Embryonic facial prominence (tissue), 1 donor: ENCODE results near the gene COL4A3.

Source experiments
- DNase-seq: peaks from one replicate; pipeline ENCODE4 v3.0.0-alpha.2; 2016; ENCODE audit errors: extremely low spot score

Gene COL4A3

GRCh38 chr2:227163998-227164762 is at the start of gene COL4A3, which contains the start of gene COL4A4:
Gene COL4A3 (plus strand): TSS chr2:227164624. CDS start chr2:227164727, 103 bp downstream.
Gene COL4A4 (minus strand): TSS chr2:227164205. CDS start chr2:227147483, 16,722 bp downstream.
- DNase-seq: no peak

DNA sequence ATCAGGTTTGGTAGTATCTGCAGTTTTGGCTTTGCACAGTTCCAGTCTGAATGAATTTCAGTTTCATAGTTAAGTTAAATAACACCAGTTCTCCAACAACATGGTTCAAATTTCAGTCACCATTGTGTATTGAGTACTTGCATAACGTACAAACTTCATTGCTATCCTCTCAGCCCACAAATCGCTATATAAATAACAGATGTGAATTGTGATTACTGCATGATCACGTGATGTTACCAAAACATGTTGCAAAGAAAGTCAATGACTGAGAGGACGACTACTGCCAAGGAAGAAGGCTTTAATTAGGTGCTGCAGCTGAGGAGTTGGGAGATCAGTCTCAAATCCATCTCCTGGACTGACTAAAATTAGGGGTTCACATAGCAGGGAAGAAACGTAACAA is 48.7 kb upstream of the COL4A3 start:
- peak; percentile 33 for DNase-seq

DNA sequence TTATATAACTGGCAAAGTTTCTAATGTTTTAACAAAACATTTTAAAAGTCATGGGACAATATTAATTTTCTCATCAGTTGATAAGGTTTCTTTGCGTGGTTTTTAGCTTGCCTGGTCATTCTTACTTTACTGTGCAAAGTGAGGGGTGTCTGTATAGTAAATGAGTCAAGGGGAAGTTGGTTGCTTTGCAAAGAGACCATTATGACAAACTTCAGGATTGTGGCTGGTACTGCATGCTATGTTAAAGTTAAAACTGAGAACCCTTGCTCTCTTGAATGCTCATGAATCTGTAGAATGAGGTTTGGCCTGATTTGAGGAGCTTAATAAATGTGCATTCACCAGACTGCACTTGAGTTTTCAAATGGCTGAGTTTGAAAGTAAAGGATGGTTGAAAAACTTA is 47.4 kb upstream of the COL4A3 start:
- no peak for DNase-seq

- no peak for DNase-seq
Observed at GRCh38 chr2:227117852-227118251, 46.6 kb upstream of the COL4A3 start.

DNA sequence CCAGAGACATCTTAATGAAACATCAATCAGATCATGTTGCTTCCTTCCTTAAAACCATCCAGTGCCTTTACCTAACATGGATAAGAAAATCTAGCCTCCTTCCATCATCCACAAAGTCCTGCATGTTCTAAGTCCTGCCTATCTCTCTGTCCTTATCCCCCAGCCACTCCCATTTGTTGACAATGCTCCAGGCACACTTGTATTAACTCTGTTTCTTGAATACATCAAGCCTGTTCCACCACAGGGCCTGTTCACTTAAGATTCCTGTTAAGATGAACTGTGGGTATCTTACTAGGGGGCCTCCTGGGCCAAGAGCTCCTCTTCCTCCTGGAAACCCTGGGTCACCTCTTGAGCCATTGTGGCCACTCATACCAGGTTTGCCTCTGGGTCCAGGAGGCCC is 46.1 kb upstream of the COL4A3 start:
- DNase-seq: no peak

GRCh38 chr2:227123697-227124096 is 40.7 kb upstream of the COL4A3 start:
- DNase-seq: no peak

DNA sequence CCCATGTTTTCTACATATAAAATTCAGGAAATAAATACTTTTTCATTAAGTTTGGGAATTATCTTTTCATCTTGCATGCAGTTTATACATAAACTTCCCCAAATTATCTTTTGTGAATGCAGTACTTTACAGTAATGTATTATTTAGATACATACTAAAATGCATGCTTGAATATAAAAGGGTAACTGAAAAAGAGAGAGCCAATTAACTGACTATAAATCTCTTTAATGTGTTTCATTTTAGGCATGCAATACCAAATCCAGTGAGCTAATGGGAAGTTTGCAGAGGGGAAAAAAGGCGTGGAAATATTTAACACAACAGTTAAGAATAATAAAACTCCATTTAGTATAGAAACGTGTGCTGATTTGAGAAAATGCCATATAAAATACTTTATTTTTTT is 39.6 kb upstream of the COL4A3 start:
- DNase-seq: no peak

- no peak for DNase-seq
Observed at GRCh38 chr2:227125506-227125905, 38.9 kb upstream of the COL4A3 start.

- no peak for DNase-seq
Observed at GRCh38 chr2:227127201-227127600, 37.2 kb upstream of the COL4A3 start.

- DNase-seq: no peak
Observed at GRCh38 chr2:227130636-227131035, 33.8 kb upstream of the COL4A3 start.

DNA sequence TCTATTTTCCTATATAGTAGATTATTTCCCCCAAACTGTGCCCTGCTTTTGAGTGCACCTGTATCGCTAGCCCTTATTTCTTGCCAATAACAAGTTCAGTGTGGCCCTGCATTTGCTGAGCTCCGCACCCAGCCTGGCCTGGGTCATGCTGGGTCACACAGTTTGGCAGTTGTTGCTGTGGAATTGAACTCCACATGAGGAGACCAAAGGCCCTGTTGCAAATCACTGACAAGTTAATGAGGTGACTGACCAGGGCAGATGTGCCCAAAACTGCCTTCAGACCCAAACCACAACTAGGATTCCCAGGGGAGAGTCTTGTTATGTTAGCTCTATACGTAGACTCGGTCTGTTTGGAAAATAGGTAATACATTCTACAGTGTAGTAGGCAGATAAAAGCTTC is 31.4 kb upstream of the COL4A3 start:
- DNase-seq: no peak

DNA sequence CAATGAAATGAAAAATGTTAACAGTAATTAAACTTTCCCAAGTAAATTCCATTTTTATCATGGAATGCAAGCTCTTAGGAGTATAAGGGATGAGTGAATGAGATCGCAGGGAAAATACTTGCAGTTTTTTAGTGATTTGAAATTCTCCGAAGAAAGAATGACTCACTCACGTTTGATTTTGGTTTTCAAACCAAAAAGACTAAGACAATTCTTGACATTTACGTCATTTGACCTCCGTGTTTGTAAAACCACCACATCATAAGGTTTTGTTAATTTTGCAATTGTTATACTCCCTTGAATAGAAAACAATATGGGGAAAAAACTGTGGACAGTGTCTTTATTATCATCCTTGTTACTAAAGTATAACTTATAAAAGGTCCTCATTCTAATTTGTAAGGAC is 29.8 kb upstream of the COL4A3 start:
- no peak for DNase-seq

DNA sequence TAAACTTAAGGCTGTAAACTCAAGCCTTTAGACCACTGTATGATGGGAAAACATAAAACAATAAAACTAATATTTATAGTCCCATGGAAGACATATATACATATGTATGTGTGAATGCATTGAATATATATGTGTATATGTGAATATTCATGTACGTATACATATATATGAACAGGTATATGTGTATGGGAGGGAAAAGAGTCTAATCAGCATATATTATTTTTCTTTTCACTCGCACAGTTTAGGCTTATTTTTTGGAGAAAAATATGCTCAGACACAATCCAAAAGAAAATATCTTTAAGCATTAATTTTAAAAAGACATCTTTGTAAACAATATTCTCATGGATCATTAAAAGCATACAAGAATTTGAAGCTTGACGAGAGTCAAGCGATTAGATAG is 23.1 kb upstream of the COL4A3 start:
- no peak for DNase-seq

DNA sequence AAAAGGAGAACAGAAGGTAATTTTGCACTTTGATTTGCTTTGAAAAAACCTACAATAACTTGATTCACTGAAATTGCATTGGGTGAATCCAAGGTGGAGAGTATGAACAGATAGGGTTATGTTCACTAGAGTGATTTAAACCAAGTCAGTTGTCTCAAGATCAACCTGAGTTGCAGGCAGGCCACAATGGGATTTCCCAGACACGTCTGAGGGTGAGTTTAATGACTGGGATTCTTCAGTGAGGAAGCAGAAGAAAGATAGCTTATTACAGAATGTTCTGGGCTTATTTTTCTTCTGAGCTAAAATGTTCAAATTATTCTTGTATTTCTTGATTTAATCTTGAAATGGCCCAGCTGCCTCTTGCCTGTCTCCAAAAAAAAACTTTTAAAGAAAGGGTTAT is 20.5 kb upstream of the COL4A3 start:
- no peak for DNase-seq

- no peak for DNase-seq
Observed at GRCh38 chr2:227146456-227146855, 18.0 kb upstream of the COL4A3 start.

- no peak for DNase-seq
Observed at GRCh38 chr2:227147023-227147422, 17.4 kb upstream of the COL4A3 start.

GRCh38 chr2:227148106-227148505 is 16.3 kb upstream of the COL4A3 start:
- no peak for DNase-seq

GRCh38 chr2:227150222-227150936 is 14.0 kb upstream of the COL4A3 start:
- DNase-seq: no peak

- DNase-seq: no peak
Observed at GRCh38 chr2:227152093-227152766, 12.2 kb upstream of the COL4A3 start.

DNA sequence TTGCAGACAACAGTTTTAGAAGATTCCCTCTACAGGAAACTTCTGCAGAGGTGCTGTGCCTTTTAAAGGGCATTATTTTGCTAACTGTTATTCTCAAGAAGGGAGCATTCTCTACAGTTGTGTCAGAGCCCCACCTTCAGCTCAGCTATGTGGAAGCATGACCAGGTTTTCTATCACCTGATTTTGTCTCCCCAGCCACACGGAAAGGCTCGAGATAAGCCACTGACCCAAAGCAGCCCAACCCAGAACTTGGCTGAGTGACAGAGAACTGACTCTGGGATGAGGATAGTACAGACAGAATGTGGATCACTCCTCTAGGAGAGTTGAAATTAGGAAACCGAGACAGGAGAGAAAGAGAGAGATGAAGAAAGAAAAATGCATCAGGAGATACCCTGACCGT is 11.1 kb upstream of the COL4A3 start:
- DNase-seq: no peak

DNA sequence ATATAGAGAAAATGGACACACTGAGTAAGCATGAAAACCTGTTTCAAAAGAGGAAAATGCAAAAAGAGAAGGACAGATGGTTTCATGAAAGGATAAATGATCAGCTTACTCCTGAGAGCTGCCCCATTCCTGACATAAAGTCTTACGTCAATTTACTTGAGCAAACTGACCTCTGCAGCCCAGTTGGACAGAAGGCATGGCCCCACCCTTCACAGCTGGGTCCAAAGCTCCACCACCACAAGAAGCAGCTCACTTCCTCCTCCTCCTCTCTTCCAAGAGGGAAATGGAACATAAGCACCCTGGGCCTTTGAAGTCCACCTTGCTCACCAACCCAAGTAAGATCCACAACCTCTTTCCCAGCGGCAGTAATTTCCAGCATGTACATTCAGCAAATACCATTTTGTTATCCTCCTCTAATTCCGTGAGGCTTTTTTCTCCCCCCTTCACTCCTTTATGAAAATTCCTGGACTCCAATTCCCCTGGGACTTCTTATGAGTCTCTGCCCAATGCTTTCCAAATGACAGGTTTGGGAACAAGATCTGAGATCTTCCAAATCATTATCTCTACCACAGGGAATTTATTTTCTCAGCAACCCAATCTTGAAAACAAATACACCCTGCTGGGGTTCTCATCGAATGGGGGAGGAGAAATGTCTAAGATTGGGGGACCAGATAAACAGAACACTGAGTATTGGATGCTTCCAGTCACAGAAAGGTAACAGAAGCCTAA is 10.5 kb upstream of the COL4A3 start:
- no peak for DNase-seq
